ENCODE results near the gene MPL.

DNA sequence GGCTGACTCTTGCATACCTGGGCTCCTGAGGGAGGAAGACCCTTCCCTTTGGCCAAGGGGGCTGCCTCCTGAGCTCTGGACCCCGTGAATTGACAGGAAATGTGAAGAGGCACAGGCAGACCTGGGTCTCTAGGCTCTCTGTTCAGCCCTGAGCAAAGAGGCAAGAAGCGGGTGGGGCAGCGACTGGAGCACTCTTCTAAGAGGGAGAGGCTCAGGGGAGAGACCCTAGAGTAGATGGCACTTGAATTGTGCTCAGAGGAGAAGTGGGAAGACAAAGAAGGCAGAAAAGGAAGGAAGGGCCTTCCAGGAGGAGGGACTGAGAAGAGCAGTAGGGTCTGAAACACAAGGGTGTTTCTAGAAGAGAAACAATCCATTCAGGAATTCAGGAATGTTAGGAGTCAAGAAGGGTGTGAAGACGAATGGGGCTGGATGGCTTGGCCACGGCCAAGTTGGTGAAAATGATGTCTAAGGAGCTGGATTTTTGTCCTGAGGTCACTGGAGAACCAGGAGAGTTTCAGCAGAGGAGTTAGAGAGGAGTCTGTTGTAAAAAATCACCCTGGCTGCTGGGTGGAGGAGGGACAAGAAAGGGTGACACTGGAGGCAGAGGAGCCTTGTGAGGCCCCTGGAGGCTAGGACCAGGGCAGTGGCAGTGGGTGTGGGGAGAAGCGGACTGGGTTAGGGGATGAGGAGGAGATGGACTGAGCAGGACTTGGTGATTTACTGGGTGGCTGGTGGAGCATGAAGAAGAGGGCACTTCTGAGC lies 31.5 kb upstream of the MPL start:
- TF ChIP-seq FOXM1 (IDR thresholded peaks at IDR 0.05; ENCODE audit: low read depth, low read length) (no peak), HDAC6 (IDR thresholded peaks at IDR 0.05; ENCODE audit: unreplicated experiment) (no peak), JUNB (IDR thresholded peaks at IDR 0.05) (no peak), POLR2A (IDR thresholded peaks at IDR 0.05; ENCODE audit: low read depth, low read length) (no peak), ZBED1 (IDR thresholded peaks at IDR 0.05; ENCODE audit: borderline replicate concordance) (no peak), POLR2AphosphoS5 (IDR thresholded peaks at IDR 0.05; ENCODE audit: low read length) (no peak), EGR1 (IDR thresholded peaks at IDR 0.05; ENCODE audit: borderline replicate concordance in 1 of 2, low read depth in 2 of 2, low read length in 2 of 2) (no peak), SP1 (IDR thresholded peaks at IDR 0.05; ENCODE audit: low read depth, low read length) (no peak)
- TF ChIP-seq, protein P1, sequence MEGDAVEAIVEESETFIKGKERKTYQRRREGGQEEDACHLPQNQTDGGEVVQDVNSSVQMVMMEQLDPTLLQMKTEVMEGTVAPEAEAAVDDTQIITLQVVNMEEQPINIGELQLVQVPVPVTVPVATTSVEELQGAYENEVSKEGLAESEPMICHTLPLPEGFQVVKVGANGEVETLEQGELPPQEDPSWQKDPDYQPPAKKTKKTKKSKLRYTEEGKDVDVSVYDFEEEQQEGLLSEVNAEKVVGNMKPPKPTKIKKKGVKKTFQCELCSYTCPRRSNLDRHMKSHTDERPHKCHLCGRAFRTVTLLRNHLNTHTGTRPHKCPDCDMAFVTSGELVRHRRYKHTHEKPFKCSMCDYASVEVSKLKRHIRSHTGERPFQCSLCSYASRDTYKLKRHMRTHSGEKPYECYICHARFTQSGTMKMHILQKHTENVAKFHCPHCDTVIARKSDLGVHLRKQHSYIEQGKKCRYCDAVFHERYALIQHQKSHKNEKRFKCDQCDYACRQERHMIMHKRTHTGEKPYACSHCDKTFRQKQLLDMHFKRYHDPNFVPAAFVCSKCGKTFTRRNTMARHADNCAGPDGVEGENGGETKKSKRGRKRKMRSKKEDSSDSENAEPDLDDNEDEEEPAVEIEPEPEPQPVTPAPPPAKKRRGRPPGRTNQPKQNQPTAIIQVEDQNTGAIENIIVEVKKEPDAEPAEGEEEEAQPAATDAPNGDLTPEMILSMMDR (IDR thresholded peaks at IDR 0.05 in 2 of 3, conservative IDR thresholded peaks at IDR 0.05 in 1 of 3; ENCODE audit: control insufficient read depth in 2 of 3, extremely low read depth in 1 of 3, insufficient read depth in 1 of 3, low read depth in 3 of 3, low read length in 3 of 3): no peak
- TF ChIP-seq, protein P2, sequence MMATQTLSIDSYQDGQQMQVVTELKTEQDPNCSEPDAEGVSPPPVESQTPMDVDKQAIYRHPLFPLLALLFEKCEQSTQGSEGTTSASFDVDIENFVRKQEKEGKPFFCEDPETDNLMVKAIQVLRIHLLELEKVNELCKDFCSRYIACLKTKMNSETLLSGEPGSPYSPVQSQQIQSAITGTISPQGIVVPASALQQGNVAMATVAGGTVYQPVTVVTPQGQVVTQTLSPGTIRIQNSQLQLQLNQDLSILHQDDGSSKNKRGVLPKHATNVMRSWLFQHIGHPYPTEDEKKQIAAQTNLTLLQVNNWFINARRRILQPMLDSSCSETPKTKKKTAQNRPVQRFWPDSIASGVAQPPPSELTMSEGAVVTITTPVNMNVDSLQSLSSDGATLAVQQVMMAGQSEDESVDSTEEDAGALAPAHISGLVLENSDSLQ (IDR thresholded peaks at IDR 0.05): no peak

Data from GM12878 (cell line).